ENCODE results near the gene DGKB.

DNA sequence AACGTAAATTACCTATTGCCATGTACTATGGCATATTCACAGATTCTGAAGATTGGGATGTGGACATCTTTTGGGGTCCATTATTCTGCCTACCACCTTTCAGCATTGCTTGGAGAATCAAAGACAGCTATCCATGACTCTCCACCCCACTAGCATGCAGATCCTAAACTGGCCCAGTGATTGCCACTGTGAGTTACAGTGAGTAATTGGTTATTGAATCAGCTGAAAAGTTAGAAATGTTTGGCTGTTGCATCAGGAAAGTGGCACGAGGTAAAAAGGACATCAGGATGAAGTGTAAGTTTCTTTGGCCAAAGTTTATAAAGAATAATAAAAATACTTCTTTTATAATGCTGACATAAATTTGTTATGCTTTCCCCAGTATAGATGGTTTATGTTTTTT, 764.9 kb downstream of the DGKB start:
- no peak for TF ChIP-seq GATA2 (IDR thresholded peaks at IDR 0.05; ENCODE audit: low read depth, low read length)
- no peak for TF ChIP-seq GATA3 (IDR thresholded peaks at IDR 0.05; ENCODE audit: low read depth, low read length)
